HCT116 (cell line): ENCODE measurements around the gene TBC1D17.

ENCODE experiments used
- CEBPB ChIP-seq: IDR thresholded peaks from 2 replicates; pipeline ENCODE4 v1.6.1; 2012; ENCODE audit warnings: low read depth
- EZH2 ChIP-seq: fragments of 200-600 bp; sonication (generic); IDR thresholded peaks from 2 replicates; pipeline ENCODE4 v1.6.1; 2017; ENCODE audit warnings: antibody characterized with exemption, mixed run types
- FOSL1 ChIP-seq: IDR thresholded peaks from 2 replicates; pipeline ENCODE4 v1.6.1; 2012; ENCODE audit warnings: low read depth
- POLR2A ChIP-seq: IDR thresholded peaks from 2 replicates; pipeline ENCODE4 v1.7.0; 2011; ENCODE audit warnings: borderline replicate concordance; ENCODE audit not compliant: insufficient read depth, insufficient read length; ENCODE audit errors: extremely low read depth
- ZNF274 ChIP-seq: fragments of 200-500 bp; sonication (Bioruptor generic); IDR thresholded peaks from 2 replicates; pipeline ENCODE4 v1.6.1; 2014; ENCODE audit warnings: mild to moderate bottlenecking, low read depth, low read length, inconsistent platforms
- TF ChIP-seq, protein P1 (sequence below), 3 experiments: fragments of 200-600 bp in 1 of 3; sonication (generic) in 1 of 3; IDR thresholded peaks in 2 of 3; conservative IDR thresholded peaks in 1 of 3; 2 replicates each; pipeline ENCODE4 v1.5.1; 2012 to 2017; ENCODE audit warnings: low read depth in 2 of 3, low read length in 2 of 3, antibody characterized with exemption in 1 of 3, borderline replicate concordance in 1 of 3, control low read depth in 1 of 3, mild to moderate bottlenecking in 1 of 3, mixed read lengths in 1 of 3, mixed run types in 1 of 3, moderate library complexity in 1 of 3; ENCODE audit not compliant: insufficient read depth in 1 of 3

DNA sequence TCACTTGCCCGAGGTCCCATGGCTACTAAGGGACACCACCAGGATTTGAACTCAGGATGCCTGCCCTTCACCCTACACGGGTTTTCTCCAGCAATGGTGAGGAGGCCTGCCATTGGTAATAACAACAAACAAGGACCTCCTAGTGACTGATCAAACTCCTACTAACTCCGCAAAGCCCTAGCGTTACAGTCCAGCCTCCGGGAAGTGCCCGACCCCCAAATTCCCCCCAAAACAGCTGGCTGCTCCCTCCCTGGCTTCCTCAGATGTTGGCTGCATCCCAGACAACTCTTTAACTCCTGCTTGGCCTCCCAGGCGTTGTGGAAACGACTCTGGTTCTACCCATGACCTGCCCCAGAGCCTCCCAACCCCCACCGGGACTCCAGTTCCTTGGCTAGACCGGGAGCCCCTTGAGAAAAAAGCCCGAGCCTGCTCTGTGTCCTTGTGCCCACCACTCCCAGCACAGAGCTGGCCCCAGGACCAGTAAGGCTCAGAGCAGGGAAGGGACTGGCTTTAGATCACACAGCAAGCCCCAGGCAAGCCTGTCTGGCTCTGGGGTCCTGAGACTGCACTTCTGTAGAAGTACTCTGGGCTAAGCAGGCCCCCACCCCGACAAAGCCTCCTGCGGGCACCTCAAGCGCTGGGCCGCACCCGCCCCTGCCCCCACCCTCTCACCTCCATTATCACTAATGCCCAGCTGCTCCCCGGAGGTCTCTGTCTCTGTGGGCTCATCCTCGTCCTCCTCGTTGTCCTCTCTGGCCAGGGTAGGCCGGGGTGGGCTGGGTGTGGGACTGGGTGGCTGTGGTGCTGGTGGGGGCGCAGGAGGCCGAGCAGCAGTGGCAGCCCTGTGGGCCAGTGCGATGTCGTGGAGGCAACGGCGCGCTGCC is 5.0 kb upstream of the TBC1D17 start:
- TF ChIP-seq POLR2A (no peak), ZNF274 (no peak), EZH2 (no peak), FOSL1 (no peak), CEBPB (no peak)
- TF ChIP-seq, protein P1, sequence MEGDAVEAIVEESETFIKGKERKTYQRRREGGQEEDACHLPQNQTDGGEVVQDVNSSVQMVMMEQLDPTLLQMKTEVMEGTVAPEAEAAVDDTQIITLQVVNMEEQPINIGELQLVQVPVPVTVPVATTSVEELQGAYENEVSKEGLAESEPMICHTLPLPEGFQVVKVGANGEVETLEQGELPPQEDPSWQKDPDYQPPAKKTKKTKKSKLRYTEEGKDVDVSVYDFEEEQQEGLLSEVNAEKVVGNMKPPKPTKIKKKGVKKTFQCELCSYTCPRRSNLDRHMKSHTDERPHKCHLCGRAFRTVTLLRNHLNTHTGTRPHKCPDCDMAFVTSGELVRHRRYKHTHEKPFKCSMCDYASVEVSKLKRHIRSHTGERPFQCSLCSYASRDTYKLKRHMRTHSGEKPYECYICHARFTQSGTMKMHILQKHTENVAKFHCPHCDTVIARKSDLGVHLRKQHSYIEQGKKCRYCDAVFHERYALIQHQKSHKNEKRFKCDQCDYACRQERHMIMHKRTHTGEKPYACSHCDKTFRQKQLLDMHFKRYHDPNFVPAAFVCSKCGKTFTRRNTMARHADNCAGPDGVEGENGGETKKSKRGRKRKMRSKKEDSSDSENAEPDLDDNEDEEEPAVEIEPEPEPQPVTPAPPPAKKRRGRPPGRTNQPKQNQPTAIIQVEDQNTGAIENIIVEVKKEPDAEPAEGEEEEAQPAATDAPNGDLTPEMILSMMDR (IDR thresholded peaks at IDR 0.05 in 2 of 3, conservative IDR thresholded peaks at IDR 0.05 in 1 of 3; ENCODE audit: borderline replicate concordance in 1 of 3, insufficient read depth in 1 of 3, low read depth in 2 of 3, low read length in 2 of 3), result no peak
